Activated naive CD4-positive, alpha-beta T cell treated with anti-CD3 and anti-CD28 coated beads, Interleukin-2, amount 50 U/mL, for 16 hours (primary cell): ENCODE data around the gene CDYL.
"Not testable (repeated sequence)": the region's sequence is repeated elsewhere in the genome, so short reads cannot be mapped to it uniquely, and the experiment has no call there.

Experiments used
- DNase-seq: peaks from one replicate; pipeline ENCODE4 v3.0.0-alpha.2; 2020

Gene CDYL

DNA sequence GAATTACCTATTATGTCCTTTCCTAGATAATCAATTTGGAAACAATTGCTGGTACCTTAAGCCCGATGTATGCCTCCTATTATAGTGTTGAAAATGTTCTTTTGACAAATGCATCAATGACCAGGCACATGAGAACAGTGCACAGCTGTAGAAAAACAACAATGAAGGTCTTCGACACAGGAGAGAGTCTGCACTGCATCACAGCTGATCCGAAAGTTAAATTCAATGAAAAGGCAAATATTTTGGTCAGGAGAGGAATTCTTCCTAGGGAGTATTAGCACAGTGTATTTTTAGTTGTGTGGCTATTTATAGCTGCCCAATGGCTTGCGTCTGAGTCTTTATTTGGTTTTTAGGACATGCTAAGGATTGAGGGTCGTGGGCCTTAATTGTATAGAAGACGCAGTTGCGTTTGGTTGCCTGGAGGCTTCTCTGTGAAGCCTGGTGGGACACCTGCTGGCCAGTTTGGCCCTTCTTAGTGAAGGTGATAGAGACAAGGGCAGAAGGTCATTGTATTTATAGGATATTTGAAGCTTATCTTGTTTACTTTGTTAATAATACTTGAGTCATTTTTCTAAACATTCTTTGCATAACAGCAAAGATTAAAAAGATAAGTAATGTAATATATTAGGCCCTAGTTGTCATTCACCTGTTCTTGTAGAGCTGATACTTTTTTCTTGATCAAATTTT lies 72.3 kb downstream of the CDYL start:
- DNase-seq: no peak

DNA sequence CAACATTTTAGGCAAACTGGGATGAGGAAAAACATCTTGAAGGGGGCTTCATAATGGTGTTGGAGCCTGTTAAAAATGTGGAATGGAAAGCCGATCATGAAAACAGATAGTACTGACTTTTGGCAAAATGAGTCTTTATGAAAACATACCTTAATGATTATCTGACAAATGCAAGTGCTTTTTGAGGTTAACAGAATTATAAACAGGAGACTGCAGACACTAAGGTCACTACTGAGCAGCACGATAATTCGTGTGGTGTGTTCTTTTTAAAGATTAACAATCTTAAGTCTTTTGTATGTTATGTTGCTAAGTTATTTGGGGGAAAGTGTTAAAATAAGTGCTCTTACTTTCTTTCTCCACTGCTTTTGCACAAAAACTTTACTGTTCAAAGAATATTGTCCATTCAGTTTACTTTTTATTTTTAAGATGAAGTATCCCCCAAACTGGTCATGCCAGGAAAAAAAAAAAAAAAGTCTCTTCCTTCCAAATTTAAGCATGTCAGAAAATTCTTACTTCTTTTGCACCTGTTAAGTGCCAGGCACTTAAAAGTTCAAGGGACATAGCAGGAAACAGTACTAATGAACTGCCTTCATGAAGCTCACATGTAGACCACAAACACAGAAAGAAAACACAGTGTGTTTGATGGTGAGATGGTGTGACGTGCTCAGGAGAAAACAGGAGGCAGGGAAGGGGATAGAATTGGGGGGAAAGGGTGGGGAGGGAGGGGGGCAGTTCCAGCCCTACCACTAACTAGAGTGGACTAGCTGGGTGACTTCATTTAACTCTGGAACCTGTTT lies 73.2 kb downstream of the CDYL start:
- DNase-seq: no peak

DNA sequence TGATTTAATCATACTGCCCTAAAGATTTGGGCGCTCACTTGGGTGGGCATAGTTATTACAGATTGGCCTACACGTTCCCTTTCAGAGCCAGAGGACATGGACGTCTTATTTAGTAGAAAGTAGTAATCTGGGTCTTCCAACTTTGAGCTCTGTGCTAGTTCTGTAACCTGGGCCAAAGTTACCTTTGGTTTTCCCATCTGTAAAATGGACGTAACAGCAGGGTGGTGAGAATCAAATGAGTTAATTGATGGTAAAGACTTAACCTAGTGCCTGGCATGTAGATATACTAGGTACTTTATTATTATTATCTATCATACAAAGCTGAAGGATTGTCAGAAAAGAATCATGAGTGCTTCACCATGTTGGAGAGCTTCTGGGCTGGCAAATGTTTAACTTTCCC lies 74.8 kb downstream of the CDYL start:
- no peak for DNase-seq

DNA sequence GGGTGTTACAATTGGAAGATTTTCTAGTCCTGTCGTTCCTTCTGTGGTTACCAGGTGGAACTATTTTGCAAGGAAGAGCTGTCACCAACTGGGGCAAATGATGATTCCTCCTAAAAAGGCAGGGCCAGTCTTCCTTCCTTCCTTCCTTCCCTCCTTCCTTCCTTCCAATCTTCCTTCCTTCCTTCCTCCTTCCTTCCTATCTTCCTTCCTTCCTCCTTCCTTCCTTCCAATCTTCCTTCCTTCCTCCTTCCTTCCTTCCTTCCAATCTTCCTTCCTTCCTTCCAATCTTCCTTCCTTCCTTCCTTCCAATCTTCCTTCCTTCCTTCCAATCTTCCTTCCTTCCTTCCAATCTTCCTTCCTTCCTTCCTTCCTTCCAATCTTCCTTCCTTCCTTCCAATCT lies 76.0 kb downstream of the CDYL start:
- not testable (repeated sequence) for DNase-seq

DNA sequence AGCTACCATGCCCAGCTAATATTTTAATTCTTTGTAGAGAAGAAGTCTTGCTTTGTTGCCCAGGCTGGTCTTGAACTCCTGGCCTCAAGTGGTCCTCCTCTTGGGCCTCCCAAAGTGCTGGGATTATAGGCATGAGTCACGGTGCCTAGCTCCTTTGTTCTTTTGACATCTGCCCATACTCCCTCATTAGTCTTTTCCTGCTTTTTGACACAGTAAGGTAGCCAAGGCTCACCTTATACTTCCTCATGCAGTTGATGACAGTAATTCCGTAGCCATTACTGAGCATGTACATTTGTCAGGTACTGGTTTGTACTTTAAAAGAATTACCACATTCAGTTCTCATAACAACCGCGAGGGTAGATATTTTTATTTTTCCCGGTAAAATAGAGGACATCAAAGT lies 76.7 kb downstream of the CDYL start:
- DNase-seq: no peak

DNA sequence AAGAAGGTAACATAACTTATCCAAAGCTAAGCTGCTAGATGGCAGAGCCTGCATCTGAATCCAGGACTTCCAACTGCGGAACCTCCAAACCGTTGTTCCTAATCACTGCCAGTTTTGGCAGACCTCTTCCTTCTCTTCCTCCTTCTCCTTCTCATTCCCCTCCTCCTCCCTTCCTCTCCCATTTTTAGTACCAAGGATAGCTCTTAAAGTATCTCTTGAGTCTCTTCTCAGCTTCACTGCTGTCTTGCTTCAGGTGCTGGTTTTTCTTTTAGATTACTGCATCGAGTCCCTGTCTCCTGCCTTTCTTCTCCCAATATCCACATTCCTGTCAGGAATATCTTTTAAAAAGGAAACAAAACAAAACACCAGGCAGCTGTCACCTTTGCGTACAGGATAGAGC lies 77.1 kb downstream of the CDYL start:
- no peak for DNase-seq

DNA sequence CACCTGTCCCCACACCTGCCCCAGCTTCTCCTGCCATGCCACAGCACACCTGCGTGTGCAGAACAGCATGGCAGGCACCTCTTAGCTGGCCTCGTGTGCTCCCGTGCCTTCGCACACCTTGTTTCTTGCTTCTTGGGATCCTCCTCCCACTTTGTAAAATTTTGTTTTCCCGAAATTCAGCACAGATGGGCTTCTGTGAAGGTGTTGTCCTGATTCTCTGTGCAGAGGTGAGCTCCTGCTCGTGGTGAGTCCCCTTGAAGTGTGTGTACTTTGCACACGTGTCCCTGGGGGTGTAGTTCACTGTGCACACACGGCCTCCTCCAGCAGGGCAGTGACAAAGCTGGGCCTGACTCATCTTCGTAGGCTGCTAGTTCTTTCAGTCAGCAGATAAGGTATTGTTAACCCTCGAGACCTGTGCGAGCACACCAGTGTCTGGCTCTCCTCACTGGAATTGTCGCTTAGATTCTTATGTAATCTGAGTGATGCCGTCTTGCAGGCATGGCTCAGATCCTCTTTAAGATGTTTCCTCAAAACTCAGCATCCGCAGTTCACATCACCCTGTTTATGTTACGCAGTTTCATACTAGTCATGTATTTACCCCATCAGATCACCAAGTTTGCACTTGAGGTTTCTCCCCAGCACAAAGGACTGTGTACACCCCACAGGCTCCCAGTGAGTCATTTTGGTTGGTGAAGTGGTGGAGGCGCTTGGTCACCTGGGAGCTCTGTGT lies 77.7 kb downstream of the CDYL start:
- no peak for DNase-seq

DNA sequence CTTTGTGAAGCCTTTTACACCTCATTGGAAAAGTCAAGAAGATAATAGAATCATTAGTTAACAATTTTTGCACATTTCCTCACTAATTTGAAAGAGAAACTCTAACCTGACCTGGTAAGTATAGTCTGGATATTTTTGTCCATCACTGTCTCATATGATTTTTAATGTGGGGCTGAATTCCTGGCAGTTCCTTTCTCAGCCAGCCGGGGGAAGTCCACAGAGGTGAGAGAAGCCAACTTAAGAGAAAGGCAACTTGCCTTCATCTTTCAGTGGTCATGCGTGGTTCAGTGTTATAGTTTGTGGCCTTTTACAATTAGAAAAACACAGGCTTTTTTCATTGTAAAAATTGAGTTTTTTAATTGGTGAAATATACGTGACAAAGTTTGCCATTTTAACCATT lies 80.6 kb downstream of the CDYL start:
- no peak for DNase-seq

DNA sequence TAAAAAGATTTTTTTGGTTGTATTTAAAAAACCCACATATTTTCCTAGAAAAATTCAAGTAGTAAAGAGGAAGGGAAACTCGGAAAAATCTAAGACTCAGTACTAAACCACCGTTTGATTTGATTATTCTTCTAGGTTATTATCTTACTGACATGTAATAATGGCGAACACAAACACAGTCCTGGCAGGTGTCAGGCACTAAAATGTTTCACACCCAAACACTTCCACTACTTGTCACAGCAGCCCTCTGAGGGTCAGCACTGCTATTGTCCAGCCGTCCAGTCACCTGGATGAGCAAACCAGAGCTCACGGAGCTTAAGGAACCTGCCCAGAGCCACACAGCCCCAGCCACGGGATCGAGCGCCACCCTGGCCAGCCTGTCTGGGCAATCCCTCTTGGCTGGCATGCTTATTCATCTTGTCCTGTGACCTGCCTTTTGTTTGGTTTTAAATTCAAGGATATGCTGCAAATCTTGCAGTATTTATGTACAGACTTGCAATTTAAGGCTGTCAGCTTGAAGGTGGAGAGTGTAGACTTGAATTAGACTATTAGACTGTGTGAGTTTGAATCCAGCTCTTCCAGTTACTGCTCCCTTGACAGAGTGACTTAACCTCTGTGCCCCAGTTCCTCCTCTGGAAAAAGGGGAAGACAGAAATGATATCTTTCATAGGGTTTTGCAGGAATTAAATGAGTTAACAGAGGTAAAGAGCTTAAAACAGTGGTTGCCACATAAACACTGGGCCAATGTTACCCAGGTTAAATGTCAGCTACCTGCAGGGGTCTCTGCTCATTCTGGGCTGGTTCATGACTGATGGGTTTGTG lies 82.2 kb downstream of the CDYL start:
- no peak for DNase-seq

DNA sequence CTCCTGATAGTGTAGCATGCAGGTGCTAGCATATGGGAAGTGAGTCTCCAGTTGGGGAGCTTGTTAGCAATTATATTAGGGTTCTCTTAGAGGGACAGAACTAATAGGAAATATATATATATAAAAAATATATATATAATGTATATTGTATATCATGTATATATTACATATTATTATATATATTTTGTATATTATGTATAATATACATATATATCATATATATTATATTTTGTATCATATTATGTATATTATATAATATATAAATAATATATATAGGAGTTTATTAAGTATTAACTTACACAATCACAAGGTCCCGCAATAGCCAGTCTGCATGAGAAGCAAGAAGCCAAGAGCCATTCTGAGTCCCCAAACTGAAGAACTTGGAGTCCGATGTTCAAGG lies 84.2 kb downstream of the CDYL start:
- no peak for DNase-seq

DNA sequence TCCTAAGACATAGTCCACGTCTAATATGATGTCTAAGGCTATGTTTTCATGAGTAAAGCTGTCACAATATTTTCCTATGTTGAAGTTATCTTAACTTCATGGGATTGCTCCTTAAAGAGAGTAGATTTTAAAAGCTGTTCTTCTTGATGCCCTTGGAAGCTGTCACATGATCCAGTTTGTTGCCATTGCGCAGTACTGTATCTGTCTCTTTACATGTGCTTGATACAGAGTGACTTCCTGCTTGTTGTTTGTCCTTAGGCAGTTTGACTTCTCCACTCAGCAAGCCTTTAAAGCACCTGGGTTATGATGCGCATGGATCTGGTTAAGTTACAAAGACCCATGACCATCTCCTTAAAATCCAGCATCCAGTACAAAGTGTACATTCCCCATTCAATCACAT lies 85.4 kb downstream of the CDYL start:
- DNase-seq: no peak

DNA sequence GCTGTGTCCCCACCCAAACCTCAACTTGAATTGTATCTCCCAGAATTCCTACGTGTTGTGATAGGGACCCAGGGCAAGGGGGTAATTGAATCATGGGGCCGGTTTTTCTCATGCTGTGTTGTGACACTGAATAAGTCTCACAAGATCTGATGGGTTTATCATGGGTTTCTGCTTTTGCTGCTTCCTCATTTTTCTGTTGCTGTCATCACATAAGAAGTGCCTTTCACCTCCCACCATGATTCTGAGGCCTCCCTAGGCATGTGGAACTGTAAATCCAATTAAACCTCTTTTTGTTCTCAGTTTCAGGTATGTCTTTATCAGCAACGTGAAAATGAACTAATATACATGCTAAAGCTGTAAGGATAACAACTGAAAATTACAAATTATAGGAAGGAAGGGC lies 88.3 kb downstream of the CDYL start:
- DNase-seq: no peak

DNA sequence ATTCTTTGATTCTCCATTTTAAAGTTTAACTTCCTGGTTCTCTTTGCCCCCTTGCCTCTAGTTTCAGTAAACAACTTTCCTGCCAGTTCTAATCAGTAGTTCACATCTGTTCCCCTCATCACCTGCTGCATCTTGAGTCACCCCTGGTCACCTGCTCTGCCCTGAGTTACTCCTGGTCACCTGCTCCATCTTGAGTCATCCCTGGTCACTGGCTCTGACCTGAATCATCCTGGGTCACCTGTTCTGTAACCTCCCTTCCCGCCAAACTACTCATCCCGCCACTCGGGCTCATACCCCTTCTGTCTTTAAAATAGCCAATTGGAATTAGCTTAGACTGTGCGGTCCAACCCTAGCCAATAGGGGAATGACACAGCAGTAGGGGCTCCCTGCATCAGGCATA lies 88.8 kb downstream of the CDYL start:
- DNase-seq: not testable (repeated sequence)

DNA sequence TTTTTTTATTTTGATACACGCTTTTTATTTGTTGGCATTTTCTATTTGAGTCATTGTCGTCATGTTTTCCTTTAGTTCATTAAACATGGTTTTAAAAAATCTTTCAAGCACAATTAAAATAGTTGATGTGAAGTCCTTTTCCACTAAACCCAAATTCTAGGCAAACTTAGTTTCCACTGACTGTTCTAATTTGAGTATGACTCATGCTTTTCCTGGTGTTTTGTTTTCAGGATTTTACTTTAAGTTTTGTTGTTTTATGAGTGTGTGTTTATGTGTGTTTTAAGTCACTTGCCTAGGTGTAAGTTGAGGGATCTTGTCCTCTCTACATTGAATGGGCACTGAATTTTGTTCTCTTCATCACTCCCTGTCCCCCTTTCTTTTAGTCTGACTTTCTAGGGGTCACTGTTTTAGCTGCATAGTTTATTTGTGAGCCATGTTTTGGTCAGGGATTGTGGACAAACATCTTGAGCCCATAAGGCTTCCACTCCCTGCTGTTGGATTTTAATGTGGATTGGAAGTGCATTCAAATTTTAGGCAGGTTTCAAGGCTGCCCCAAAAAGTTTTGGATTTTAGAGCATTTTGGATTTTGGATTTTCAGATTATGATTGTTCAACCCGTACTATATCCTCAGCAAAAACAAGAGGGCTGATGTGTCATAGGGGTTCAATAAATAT lies 94.8 kb downstream of the CDYL start:
- no peak for DNase-seq

DNA sequence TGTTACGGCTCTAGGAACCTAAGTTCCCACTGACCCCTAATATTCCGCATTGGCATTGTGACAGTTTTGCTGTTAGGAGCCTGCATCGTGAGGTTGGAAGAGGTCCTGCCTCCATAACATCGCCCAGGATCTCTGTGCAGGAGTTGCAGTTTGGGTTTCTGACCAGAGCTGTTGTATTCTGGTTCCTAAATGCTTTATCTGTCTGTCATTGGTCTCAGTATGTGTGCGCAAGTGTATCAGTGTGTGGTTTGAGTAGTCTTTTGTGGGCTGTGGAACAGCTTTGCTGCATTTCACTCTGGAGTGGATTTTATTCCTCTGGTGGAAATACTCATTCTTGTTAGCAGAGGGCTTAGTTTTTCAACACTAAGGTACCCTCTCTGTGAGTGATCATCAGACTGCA lies 95.6 kb downstream of the CDYL start:
- DNase-seq: no peak

DNA sequence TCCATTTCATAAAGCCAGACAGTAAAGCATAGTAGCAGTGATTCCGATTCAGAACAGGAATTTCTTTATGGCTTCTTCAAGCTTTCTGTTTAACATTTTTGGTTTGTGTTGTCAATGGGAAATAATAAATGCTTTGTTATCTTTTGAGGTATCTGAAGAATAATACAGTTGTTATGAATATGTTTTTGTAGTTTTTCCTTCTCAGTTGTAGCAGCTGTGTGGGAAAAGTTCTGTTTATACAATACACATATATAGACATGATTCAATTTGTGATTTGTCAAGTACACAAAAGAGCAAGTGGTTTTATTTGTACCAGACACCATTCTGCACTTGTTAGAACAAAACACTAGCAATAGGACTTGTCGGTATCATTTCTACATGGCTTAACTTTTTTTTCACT lies 96.6 kb downstream of the CDYL start:
- DNase-seq: no peak

DNA sequence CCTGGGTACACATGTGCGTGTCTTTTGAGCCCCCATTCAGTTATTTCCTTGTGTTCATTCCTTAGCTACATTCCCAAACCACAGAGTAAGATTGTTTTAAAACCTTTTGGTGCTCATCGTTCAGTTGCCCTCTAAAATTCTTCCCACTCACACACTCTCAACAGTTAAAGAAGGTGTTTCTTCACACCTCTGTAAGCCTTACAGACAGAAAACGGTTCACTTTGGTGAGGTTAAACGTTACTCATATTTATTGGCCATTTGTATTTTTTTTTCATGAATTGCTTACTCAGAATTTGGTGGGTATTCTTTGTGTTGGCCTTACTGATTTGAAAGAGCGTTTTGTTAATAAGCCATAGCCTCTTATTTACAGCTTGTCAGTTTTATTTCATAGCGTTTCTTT lies 97.7 kb downstream of the CDYL start:
- no peak for DNase-seq

DNA sequence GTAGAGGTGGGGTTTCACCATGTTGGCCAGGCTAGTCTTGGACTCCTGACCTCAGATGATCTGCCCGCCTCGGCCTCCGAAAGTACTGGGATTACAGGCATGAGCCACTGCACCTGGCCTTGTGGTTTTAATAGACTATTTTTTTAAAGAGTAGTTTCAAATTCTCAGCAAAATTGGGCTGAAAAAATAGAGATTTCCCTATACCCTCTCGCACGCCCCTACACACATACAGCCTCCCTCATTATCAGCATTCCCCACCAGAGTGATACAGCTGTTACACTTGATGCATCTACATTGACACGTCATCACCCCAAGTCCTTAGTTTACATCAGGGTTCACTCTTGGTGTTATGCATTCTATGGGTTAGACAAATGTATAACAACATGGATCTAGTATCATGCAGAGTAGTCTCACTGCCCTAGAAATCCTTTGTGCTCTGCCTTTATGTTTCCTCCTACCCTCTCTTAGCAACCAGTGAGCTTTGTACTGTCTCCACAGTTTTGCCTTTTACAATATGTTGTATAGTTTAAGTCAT lies 103.6 kb downstream of the CDYL start:
- DNase-seq: no peak

DNA sequence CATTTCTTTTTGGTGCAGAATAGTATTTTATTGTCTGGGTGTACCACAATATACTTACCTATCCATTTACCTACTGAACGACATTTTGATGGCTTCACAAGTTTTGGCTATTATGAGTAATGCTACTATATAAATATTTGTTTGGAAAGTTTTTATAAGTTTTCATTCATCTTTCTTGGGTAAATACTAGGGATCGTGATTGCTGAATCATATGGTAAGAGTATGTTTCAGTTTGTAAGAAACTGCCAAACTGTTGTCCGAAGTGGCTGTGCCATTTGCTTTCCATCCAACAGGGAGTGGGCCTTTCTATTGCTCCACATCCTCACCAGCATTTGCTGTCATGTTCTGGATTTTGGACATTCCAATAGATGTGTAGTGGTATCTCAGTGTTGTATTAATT lies 104.2 kb downstream of the CDYL start:
- DNase-seq: no peak

DNA sequence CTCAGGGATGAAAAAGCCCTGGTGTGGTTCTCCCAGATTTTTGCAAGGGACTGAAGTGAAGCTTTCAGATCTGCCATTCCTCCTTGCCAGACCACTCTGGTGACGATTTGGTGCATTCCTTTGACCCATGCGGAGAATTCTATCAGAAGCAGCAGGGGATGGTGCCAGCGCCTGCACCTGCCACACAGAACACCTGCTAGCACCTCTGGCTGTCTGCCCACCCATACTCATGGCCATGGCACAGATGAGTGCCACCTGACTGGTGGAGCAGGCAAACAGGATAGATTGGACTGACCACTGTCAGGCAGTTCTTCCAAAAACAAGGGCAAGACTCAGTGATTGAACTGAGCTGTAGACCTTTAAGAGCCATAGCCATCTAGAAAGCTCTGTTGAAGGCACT lies 107.1 kb downstream of the CDYL start:
- DNase-seq: no peak

DNA sequence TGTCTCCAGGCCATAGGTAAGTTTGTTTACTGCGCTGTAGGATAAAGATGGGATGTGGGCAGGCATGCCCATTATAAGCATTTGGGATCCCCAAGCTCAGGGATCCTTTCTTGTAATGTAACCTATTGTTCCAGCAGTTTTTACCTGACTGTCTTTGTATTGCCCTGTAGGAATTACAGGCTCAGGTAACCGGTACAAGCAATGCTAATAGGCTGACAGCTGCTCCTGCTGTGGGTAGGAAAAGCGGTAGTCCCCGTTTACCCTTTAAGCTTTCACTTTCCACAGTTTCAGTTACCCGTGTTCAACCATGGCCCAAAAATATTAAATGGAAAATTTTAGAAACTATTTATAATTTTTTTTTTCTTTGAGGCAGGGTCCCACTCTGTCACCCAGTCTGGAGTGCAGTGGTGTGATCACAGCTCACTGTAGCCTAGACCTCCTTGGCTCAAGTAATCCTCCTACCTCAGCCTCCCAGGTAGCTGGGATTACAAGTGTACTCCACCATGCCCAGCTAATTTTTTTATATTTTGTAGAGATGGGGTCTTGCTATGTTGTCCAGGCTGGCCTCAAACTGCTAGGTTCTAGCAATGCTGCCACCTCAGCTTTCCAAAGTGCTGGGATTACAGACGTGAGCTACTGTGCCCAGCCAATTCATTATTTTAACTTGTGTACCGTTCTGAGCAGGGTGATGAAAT lies 108.6 kb downstream of the CDYL start:
- no peak for DNase-seq
